Activated CD4-positive, alpha-beta T cell treated with anti-CD3 and anti-CD28 coated beads for 36 hours (primary cell): ENCODE results near the gene TRPM2. TPM values are rescaled to one million over a fixed set of nuclear protein-coding genes. Genes with fewer than 3 reads are reported as not detected.

Experiments
- ATAC-seq: fragments of 200-7000 bp; cut with Tn5 transposase; one replicate; pipeline ENCODE4 v1.10.0; 2021; ENCODE audit warnings: mild to moderate bottlenecking, moderate library complexity
- CTCF ChIA-PET: fragments of 350-600 bp; sonication (Branson Sonifier 250); formaldehyde crosslinking; loops from one replicate; lab custom pipeline; 2021; ENCODE audit warnings: antibody characterized with exemption; lab: Charles Lee
- POLR2A ChIA-PET: fragments of 350-600 bp; sonication (Branson Sonifier 250); formaldehyde crosslinking; loops from one replicate; lab custom pipeline; 2021; ENCODE audit warnings: antibody characterized with exemption, inconsistent platforms; lab: Charles Lee
- DNase-seq: peaks from one replicate; pipeline ENCODE4 v3.0.0-alpha.2; 2020
- H3K27ac Mint-ChIP-seq: one replicate; pipeline ENCODE4 v1.8.0; 2021; ENCODE audit warnings: mixed read lengths
- H3K27me3 Mint-ChIP-seq: one replicate; pipeline ENCODE4 v1.8.0; 2021; ENCODE audit warnings: mixed read lengths
- H3K36me3 Mint-ChIP-seq: one replicate; pipeline ENCODE4 v1.8.0; 2021; ENCODE audit warnings: low read depth, mixed read lengths
- H3K4me1 Mint-ChIP-seq: one replicate; pipeline ENCODE4 v1.8.0; 2021; ENCODE audit warnings: mixed read lengths
- H3K4me3 Mint-ChIP-seq: one replicate; pipeline ENCODE4 v1.8.0; 2021; ENCODE audit warnings: mild to moderate bottlenecking, moderate library complexity, mixed read lengths
- H3K9me3 Mint-ChIP-seq: one replicate; pipeline ENCODE4 v1.8.0; 2021; ENCODE audit warnings: low read depth, mixed read lengths
- intact Hi-C, 2 experiments: fragments of 100-400 bp; cut with DNase I in 1 of 2; cut with micrococcal nuclease in 1 of 2; formaldehyde crosslinking; loops; one replicate each; pipeline versions ENCODE4 v1.14.2 to v1.15.1; 2022 to 2024; cut with DNase I, micrococcal nuclease
- total RNA-seq, 2 experiments: library from RNA; stranded (reverse); gene quantifications; one replicate each; pipeline ENCODE4 v1.2.3, GENCODE V29; 2021

The TRPM2 gene
- total RNA-seq, 2 experiments from 2014 or later: 1.5 to 1.7 TPM

DNA sequence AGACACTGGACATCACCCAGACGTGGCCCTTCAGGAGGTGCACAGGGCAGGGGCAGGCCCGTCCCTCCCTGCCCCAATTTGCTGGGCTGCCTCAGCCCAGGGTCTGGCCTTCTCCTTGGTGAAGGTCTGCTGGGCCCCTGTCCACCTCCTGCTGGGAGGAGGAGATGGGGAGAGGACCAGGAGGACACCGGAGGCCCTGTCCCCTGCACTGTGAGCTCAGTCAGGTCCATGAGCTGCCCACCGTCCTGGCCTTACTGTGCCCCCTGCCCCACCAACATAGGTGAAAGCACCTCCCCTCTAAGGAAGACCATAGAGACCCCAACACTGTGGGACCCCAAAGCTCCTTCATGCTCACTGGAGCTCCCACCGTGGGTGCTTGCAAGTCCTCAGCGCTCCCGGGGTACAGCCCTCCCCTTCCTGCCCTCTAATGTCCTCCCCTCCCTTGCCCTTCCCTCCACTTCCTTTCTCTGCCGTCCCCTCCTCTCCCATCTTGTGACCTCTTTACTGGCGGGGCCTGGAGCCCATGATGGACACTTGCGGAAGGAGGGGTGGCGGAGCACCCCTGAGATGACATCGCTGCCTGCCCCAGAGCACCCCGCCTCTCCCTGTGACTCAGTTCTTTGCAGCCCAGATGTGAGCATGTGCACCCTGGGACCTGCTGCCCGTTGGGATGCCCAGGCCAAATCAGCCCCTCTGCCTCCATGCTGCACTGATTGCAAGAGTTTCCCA is 106.5 kb downstream of the TRPM2 start:
- Mint-ChIP-seq H3K27me3 (no peaks in the 10 kb centered on the region), H3K27ac (no peak overlapping the region), H3K4me3 (no peak overlapping the region), H3K36me3 (no peaks in the 10 kb centered on the region), H3K4me1 (no peaks in the 10 kb centered on the region), H3K9me3 (no peaks in the 10 kb centered on the region)
- DNase-seq (no peak), ATAC-seq (no peak)
- intact Hi-C loops: no loop called here
- ChIA-PET CTCF (no interaction called here), POLR2A (no interaction called here)

DNA sequence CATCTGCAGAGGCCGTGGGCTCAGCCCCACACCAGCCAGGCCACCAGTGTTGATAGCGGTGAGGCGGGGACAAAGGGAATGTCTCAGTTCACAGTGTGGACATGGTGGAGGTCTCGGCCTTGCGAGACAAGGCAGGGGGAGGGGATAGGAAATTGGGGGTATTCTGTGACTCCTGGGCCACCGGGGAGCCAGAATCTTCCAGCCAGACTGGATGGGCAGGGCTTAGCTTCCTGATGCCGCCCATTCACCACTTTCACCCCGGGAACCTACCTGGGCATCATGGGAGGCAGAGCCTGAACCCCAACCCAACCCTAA is 107.0 kb downstream of the TRPM2 start:
- DNase-seq (no peak), ATAC-seq (no peak)
- Mint-ChIP-seq H3K36me3 (no peaks in the 10 kb centered on the region), H3K4me1 (no peaks in the 10 kb centered on the region), H3K9me3 (no peaks in the 10 kb centered on the region), H3K4me3 (no peak overlapping the region), H3K27me3 (no peaks in the 10 kb centered on the region), H3K27ac (no peak overlapping the region)
- CTCF ChIA-PET: no interaction called here
- POLR2A ChIA-PET: no interaction called here
- intact Hi-C loops: no loop called here

DNA sequence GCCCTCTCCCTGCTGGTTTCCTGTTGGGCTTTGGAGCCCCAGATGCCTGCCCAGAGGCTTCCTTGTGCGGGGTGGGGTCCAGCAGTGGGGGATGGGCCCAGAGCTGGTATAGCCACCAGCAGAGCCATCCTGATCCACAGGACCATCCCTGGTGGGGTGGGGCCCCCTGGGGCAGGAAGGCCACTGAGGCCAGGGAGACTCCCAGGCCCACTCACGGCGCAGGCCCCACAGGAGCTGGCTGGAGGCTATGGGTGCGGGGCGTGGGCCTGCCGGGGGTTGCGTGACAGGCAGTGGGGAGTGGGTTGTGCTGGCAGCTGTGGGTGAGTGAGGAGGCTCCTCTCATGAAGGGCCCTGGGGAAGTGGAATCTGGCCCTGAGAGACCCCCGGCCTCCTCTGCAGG is 107.6 kb downstream of the TRPM2 start:
- POLR2A ChIA-PET: no interaction called here

DNA sequence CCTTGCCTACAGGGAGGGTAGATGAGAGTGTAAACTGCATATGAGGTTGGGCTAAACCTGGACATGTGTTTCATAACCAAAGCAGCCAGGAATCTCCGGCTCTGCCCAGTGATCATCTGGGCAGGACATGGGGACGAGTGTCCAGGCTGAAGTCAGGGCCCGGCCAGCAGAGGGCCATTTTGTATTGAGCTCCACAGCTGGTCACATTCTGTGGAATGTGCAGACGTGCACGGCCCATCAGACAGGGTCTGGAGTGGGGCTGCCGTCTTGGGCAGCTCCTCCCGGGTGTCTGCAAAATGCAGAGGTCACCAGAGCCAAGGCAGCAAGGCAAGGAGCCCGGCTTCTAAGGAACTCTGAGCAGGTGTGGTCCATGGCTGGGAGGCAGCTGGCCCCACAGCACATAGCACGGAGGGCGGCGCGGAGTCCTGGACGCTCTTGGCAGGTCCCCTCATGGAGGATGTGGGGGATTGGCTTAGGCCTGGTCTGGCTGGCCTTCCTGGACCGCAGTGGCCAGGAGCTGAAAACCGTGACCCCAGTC is 108.1 kb downstream of the TRPM2 start:
- no peak overlapping the region for H3K4me3 Mint-ChIP-seq
- H3K27ac Mint-ChIP-seq: no peak overlapping the region
- ATAC-seq (no peak), DNase-seq (no peak)
- no peaks in the 10 kb centered on the region for H3K27me3 Mint-ChIP-seq
- no peaks in the 10 kb centered on the region for H3K36me3 Mint-ChIP-seq
- POLR2A ChIA-PET: no interaction called here
- H3K9me3 Mint-ChIP-seq: no peaks in the 10 kb centered on the region
- H3K4me1 Mint-ChIP-seq: no peaks in the 10 kb centered on the region
- intact Hi-C loops: no loop called here
- CTCF ChIA-PET: interaction anchor here (0.5 kb wide), 1 partner anchor 740 kb away, joined by 3 read pairs; no protein-coding TSS in a partner anchor

More for the DNA sequence above, 107.6 kb downstream of the TRPM2 start:
- no peaks in the 10 kb centered on the region for H3K4me1 Mint-ChIP-seq
- H3K36me3 Mint-ChIP-seq: no peaks in the 10 kb centered on the region
- no peak overlapping the region for H3K27ac Mint-ChIP-seq
- no peaks in the 10 kb centered on the region for H3K27me3 Mint-ChIP-seq
- no peak for ATAC-seq
- H3K4me3 Mint-ChIP-seq: no peak overlapping the region
- intact Hi-C loops: no loop called here
- H3K9me3 Mint-ChIP-seq: no peaks in the 10 kb centered on the region
- CTCF ChIA-PET: interaction anchor here (0.5 kb wide), 1 partner anchor 741 kb away, joined by 3 read pairs; no protein-coding TSS in a partner anchor
- DNase-seq: no peak

DNA sequence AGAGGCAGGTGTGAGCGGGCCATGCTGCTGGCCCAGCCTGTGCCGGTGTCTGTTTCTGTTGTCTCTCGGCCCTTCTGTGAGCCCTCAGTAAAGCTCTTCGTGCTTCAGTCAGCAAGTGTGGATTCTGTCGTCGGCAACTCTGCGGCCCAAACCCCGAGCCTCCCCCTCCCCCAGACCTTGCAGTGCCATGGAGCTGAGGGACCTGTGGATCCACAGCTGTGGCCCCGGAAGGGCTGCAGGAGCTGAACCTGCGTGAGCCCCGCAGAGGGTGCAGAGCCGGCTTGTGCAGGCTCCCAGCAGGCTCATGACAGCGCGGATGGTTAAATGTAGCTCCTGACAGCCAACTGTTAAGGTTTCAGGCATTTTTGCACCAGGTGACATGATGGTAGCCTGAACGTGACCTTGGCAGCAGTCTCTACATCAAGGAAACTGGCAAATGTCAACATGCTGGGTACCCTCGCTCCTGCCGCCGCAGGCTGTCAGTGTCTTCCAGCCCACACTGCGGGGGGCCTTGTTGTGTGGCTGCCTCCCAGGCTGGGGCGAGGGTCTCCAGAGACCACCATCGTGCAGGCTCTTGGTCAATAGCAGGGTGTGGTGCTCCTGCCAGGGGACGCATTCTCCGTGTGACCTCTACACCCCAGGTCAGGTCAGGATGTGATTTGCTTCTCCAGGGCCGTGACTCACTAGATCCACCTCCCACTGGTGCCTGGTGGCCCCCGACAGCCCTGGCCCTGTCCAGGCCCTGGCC is 108.8 kb downstream of the TRPM2 start:
- H3K9me3 Mint-ChIP-seq: no peaks in the 10 kb centered on the region
- H3K36me3 Mint-ChIP-seq: no peaks in the 10 kb centered on the region
- CTCF ChIA-PET: no interaction called here
- no peaks in the 10 kb centered on the region for H3K4me1 Mint-ChIP-seq
- no peak overlapping the region for H3K27ac Mint-ChIP-seq
- H3K4me3 Mint-ChIP-seq: no peak overlapping the region
- POLR2A ChIA-PET: no interaction called here
- intact Hi-C loops: no loop called here
- H3K27me3 Mint-ChIP-seq: no peaks in the 10 kb centered on the region
- DNase-seq (no peak), ATAC-seq (no peak)

DNA sequence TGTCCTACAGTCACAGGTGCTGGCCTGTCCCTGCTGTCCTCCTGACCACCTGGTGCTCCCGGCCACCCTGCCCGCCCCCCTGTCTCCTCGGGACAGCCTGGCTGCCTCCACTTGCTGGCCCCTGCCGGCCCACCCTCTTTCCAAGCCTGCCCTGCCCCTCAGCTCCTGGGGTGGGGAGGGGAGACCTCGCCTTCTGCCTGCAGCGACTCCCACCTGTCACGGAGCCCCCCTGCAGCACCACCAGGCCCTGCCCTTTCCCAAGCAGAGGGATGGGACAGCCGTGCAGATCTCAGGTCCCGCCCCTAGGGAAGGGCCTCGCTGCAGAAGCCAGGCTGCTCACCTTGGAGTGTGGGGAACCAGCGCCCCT is 109.4 kb downstream of the TRPM2 start:
- ChIA-PET POLR2A (no interaction called here), CTCF (no interaction called here)
- H3K36me3 Mint-ChIP-seq: no peaks in the 10 kb centered on the region

DNA sequence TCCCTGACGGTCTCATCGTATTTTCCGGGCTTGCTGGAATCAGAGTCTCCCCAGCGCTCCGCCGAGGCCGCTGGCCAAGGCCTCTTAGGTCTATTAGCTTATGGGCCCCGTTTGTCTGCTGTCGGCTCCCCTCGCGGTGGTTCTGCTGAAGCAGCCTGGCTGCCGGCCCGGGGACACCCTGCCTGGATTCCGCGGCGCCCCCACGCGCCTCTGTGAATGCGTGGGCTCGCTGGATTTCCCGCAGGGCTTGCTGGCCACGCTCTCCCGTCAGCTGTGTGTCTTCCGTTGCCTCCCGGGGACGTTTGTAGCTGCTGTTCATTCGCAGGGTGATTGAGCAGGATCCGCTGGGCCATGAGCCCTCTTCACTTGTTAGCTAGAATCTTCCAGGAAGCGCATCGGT is 110.3 kb downstream of the TRPM2 start:
- Mint-ChIP-seq H3K36me3 (no peaks in the 10 kb centered on the region), H3K4me3 (no peak overlapping the region), H3K9me3 (no peaks in the 10 kb centered on the region), H3K27ac (no peak overlapping the region), H3K27me3 (no peaks in the 10 kb centered on the region), H3K4me1 (no peaks in the 10 kb centered on the region)
- ChIA-PET CTCF (no interaction called here), POLR2A (no interaction called here)
- no peak for ATAC-seq
- DNase-seq: no peak
- intact Hi-C loops: no loop called here

More for the DNA sequence above, 109.4 kb downstream of the TRPM2 start:
- Mint-ChIP-seq H3K27ac (no peak overlapping the region), H3K27me3 (no peaks in the 10 kb centered on the region), H3K9me3 (no peaks in the 10 kb centered on the region), H3K4me1 (no peaks in the 10 kb centered on the region), H3K4me3 (no peak overlapping the region)
- no peak for DNase-seq
- ATAC-seq: no peak
- intact Hi-C loops: no loop called here

DNA sequence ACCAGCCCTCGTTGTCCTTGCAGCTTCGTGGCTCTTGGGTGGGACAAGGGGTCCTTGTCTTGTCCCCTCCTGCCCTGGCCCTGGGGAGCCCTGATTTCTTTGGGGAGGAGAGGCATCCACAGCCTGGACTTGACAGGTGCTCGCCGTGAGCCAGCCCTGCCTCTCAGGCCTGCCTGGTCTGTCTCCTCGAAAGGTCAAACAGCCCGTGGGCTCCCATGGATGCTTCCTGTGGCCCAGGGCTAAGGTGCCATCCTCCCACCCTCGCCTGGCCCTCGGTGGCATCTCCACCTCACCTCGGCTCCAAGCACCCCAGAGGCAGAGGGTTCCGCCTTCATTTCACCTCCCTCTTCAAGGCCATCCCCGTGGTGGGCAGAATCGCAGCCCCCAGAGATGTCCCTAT is 110.9 kb downstream of the TRPM2 start:
- ChIA-PET POLR2A (no interaction called here), CTCF (no interaction called here)
- Mint-ChIP-seq H3K36me3 (no peaks in the 10 kb centered on the region), H3K27me3 (no peaks in the 10 kb centered on the region), H3K27ac (no peak overlapping the region), H3K9me3 (no peaks in the 10 kb centered on the region), H3K4me1 (no peaks in the 10 kb centered on the region), H3K4me3 (no peak overlapping the region)
- no peak for DNase-seq
- ATAC-seq: no peak
- intact Hi-C loops: no loop called here

DNA sequence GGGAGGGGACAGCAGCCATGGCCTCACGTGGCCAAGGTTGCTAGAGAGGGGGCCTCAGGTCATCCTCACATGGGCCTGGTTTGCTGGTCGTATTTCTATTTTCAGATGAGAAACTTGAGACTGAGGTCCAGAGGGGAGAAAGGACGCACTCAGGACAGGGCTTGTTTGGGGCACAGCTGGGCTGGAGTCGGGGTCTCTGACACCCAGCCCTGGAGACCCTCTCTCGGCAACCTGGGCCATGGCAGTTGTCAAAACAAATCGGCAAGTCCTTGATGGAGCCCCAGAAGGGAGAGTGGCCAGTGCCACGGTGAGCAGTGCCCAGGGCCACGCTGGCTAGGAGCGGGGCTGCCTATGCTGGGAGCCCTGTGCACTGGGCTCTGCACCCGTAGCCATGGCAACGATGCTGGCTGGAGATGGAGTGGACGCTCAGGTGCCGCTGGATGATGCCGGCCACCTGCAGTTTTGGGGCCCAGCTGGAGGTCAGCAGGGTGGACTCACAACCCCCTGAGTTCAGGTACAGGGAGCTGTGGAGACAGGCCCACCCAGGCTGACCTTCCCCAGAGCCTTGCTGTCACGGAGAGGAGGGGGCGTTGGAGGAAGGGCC is 113.0 kb downstream of the TRPM2 start:
- intact Hi-C loops: no loop called here
- DNase-seq (no peak), ATAC-seq (no peak)
- H3K36me3 Mint-ChIP-seq: no peaks in the 10 kb centered on the region
- ChIA-PET CTCF (no interaction called here), POLR2A (no interaction called here)
- no peaks in the 10 kb centered on the region for H3K4me1 Mint-ChIP-seq
- H3K4me3 Mint-ChIP-seq: no peak overlapping the region
- H3K9me3 Mint-ChIP-seq: no peaks in the 10 kb centered on the region
- no peaks in the 10 kb centered on the region for H3K27me3 Mint-ChIP-seq
- H3K27ac Mint-ChIP-seq: no peak overlapping the region

DNA sequence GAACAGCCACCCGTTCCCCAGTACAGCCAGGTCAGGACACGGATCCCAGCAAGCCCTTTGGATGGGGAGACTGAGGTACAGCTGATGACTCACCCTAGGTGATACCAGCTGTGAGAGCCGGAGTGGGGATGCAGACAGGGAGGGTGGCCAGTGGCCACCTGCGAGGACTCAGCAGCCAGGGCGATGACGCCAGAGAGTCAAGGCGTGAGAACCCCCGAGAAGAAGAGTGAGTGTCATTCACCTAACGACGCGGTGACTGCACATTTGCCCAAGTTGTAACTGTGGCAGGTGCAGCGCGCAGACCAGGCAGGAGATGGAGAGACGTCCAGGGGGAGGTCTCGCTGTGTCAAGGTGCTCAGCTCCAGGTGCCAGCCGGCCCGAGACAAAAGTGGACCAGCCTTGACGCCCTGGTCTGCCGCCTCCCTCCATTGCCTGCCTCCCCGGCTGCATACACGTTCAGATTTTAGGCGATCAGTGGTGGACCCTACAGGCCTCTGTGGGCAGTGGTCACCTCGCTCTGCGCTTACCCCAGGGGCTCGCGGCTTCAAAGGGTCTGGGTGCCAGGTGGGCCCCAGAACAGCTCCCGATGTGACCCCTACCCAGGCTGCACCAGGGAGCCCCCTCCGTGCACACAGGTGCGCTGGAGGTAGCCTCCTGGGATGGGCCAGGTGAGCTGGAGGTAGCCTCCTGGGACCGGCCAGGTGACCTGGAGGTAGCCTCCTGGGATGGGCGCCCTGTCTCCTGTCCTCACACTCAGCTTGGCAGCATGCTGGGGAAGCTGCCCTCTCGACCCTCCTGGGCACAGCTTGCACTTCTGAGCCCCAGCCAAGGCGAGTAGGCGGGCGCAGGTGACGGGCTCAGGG is 113.8 kb downstream of the TRPM2 start:
- ChIA-PET POLR2A (no interaction called here), CTCF (no interaction called here)
- Mint-ChIP-seq H3K9me3 (no peaks in the 10 kb centered on the region), H3K4me1 (no peaks in the 10 kb centered on the region), H3K27ac (no peak overlapping the region), H3K4me3 (no peak overlapping the region), H3K36me3 (no peaks in the 10 kb centered on the region), H3K27me3 (no peaks in the 10 kb centered on the region)
- intact Hi-C loops: no loop called here
- ATAC-seq (no peak), DNase-seq (no peak)

DNA sequence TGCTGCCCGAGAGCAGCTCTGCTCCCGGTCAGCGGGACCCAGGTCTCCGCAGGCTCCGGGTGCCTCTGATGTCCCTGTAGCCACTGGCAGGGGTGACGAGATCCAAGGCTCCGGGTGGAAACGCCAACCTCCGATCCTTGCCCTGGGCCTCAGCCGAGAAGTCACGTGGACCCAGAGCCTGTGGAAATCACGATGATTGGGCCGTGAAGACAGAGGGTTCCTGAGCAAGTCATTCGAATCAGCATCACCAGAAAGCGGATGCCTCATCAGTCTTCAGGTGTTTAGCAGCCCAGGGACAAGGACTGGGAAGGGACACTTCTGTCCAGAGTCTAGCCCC is 114.4 kb downstream of the TRPM2 start:
- DNase-seq: no peak
- H3K9me3 Mint-ChIP-seq: no peaks in the 10 kb centered on the region
- no peaks in the 10 kb centered on the region for H3K36me3 Mint-ChIP-seq
- no peak overlapping the region for H3K4me3 Mint-ChIP-seq
- POLR2A ChIA-PET: no interaction called here
- intact Hi-C loops: no loop called here
- CTCF ChIA-PET: no interaction called here
- no peaks in the 10 kb centered on the region for H3K4me1 Mint-ChIP-seq
- no peak overlapping the region for H3K27ac Mint-ChIP-seq
- no peaks in the 10 kb centered on the region for H3K27me3 Mint-ChIP-seq
- no peak for ATAC-seq
